GM23338 (cell line): ENCODE data around the gene EXOC2. TPM values are rescaled to one million over a fixed set of nuclear protein-coding genes. Genes with fewer than 3 reads are reported as not detected.

Experiments used
- ATAC-seq: fragments of 200-7000 bp; cut with Tn5 transposase; 3 replicates; pipeline ENCODE4 v1.9.1; 2020
- DNase-seq: peaks from one replicate; pipeline ENCODE4 v3.0.0-alpha.2; 2015; ENCODE audit warnings: low spot score
- H2AFZ ChIP-seq: fragments of 200-600 bp; sonication (generic); 2 replicates; pipeline ENCODE4 v1.8.0; 2016; ENCODE audit warnings: antibody characterized with exemption, mild to moderate bottlenecking, moderate library complexity
- H3F3A ChIP-seq: fragments of 200-600 bp; sonication (generic); replicated peaks from 2 replicates; pipeline ENCODE4 v1.8.0; 2017; ENCODE audit warnings: antibody characterized with exemption, mixed run types, low read depth
- H3K27ac ChIP-seq: fragments of 200-600 bp; sonication (generic); 2 replicates; pipeline ENCODE4 v1.6.1; 2016; ENCODE audit warnings: low read depth
- H3K27me3 ChIP-seq: fragments of 200-600 bp; sonication (generic); 2 replicates; pipeline ENCODE4 v1.8.0; 2016; ENCODE audit warnings: mild to moderate bottlenecking, mixed run types, moderate library complexity; ENCODE audit not compliant: insufficient read depth
- H3K36me3 ChIP-seq: fragments of 200-600 bp; sonication (generic); 2 replicates; pipeline ENCODE4 v1.8.0; 2016; ENCODE audit warnings: mild to moderate bottlenecking; ENCODE audit not compliant: insufficient read depth
- H3K4me1 ChIP-seq: fragments of 200-600 bp; sonication (generic); 2 replicates; pipeline ENCODE4 v1.8.0; 2016; ENCODE audit warnings: mild to moderate bottlenecking, moderate library complexity; ENCODE audit not compliant: insufficient read depth
- H3K4me2 ChIP-seq: fragments of 200-600 bp; sonication (generic); 2 replicates; pipeline ENCODE4 v1.7.1; 2017; ENCODE audit warnings: mixed run types
- H3K4me3 ChIP-seq: fragments of 200-600 bp; sonication (generic); 2 replicates; pipeline ENCODE4 v1.6.1; 2016; ENCODE audit warnings: mixed run types
- H3K79me2 ChIP-seq: fragments of 200-600 bp; sonication (generic); replicated peaks from 2 replicates; pipeline ENCODE4 v1.8.0; 2017; ENCODE audit warnings: mild to moderate bottlenecking; ENCODE audit not compliant: insufficient read depth
- H3K9me2 ChIP-seq: fragments of 200-600 bp; sonication (generic); 2 replicates; pipeline ENCODE4 v1.8.0; 2017; ENCODE audit not compliant: insufficient read depth
- H4K20me1 ChIP-seq: fragments of 200-600 bp; sonication (generic); replicated peaks from 2 replicates; pipeline ENCODE4 v1.8.0; 2017; ENCODE audit warnings: mild to moderate bottlenecking; ENCODE audit not compliant: insufficient read depth
- H3K27ac Mint-ChIP-seq: 2 replicates; pipeline ENCODE4 v1.8.0; 2020; ENCODE audit warnings: inconsistent platforms, mild to moderate bottlenecking, moderate library complexity, mixed read lengths
- H3K27me3 Mint-ChIP-seq: 3 replicates; pipeline ENCODE4 v1.8.0; 2022; ENCODE audit warnings: low read depth, mild to moderate bottlenecking, moderate library complexity, mixed read lengths, inconsistent platforms; ENCODE audit not compliant: insufficient read depth, poor library complexity
- H3K36me3 Mint-ChIP-seq: 3 replicates; pipeline ENCODE4 v1.8.0; 2021; ENCODE audit warnings: low read depth, mild to moderate bottlenecking, inconsistent platforms, moderate library complexity, mixed read lengths
- H3K4me1 Mint-ChIP-seq: 3 replicates; pipeline ENCODE4 v1.8.0; 2020; ENCODE audit warnings: mild to moderate bottlenecking, inconsistent platforms, mixed read lengths
- H3K4me3 Mint-ChIP-seq: 3 replicates; pipeline ENCODE4 v1.8.0; 2021; ENCODE audit warnings: moderate library complexity, mild to moderate bottlenecking, inconsistent platforms, mixed read lengths
- H3K9me3 Mint-ChIP-seq: 3 replicates; pipeline ENCODE4 v1.8.0; 2020; ENCODE audit warnings: moderate library complexity, mild to moderate bottlenecking, inconsistent platforms, mixed read lengths
- CREB1 ChIP-seq: fragments of 250-450 bp; sonication (Bioruptor Pico); IDR thresholded peaks from 2 replicates; pipeline ENCODE4 v1.5.0; 2020; ENCODE audit warnings: low read depth, mild to moderate bottlenecking, moderate library complexity
- CTCF ChIP-seq, 2 experiments: fragments of 200-600 bp in 1 of 2; sonication (generic) in 1 of 2; conservative IDR thresholded peaks; 2 replicates each; pipeline versions ENCODE4 v1.5.1 to v1.6.1; 2016 to 2017; ENCODE audit warnings: antibody characterized with exemption in 2 of 2, low read depth in 2 of 2, mild to moderate bottlenecking in 2 of 2, moderate library complexity in 1 of 2
- ETS1 ChIP-seq: IDR thresholded peaks from 2 replicates; pipeline ENCODE4 v1.6.1; 2016; ENCODE audit warnings: antibody characterized with exemption
- EZH2 ChIP-seq: fragments of 200-600 bp; sonication (generic); IDR thresholded peaks from one replicate; pipeline ENCODE4 v1.8.0; 2017; ENCODE audit warnings: antibody characterized with exemption, mild to moderate bottlenecking, low read depth; ENCODE audit not compliant: unreplicated experiment
- EZH2phosphoT487 ChIP-seq: fragments of 200-600 bp; sonication (generic); IDR thresholded peaks from one replicate; pipeline ENCODE4 v1.8.1; 2018; ENCODE audit warnings: antibody characterized with exemption; ENCODE audit not compliant: unreplicated experiment
- JUNB ChIP-seq: IDR thresholded peaks from one replicate; pipeline ENCODE4 v1.6.1; 2016; ENCODE audit warnings: antibody characterized with exemption; ENCODE audit not compliant: unreplicated experiment
- NANOG ChIP-seq: IDR thresholded peaks from 2 replicates; pipeline ENCODE4 v1.6.1; 2016; ENCODE audit warnings: antibody characterized with exemption, borderline replicate concordance
- POLR2AphosphoS5 ChIP-seq: IDR thresholded peaks from 2 replicates; pipeline ENCODE4 v1.6.1; 2016; ENCODE audit warnings: antibody characterized with exemption, low read depth
- REST ChIP-seq: IDR thresholded peaks from one replicate; pipeline ENCODE4 v1.6.1; 2018; ENCODE audit warnings: antibody characterized with exemption; ENCODE audit not compliant: unreplicated experiment
- STAT1 ChIP-seq: IDR thresholded peaks from one replicate; pipeline ENCODE4 v1.6.1; 2016; ENCODE audit warnings: antibody characterized with exemption; ENCODE audit not compliant: unreplicated experiment
- ZNF114 ChIP-seq: fragments of 250-450 bp; sonication (Bioruptor Pico); IDR thresholded peaks from 2 replicates; pipeline ENCODE4 v1.5.0; 2020; ENCODE audit warnings: mild to moderate bottlenecking, moderate library complexity
- ZNF331 ChIP-seq: fragments of 250-450 bp; sonication (Bioruptor Pico); IDR thresholded peaks from 2 replicates; pipeline ENCODE4 v1.5.0; 2020; ENCODE audit warnings: low read depth, mild to moderate bottlenecking, moderate library complexity
- ZNF462 ChIP-seq: fragments of 250-450 bp; sonication (Bioruptor Pico); IDR thresholded peaks from 2 replicates; pipeline ENCODE4 v1.5.0; 2020; ENCODE audit warnings: mild to moderate bottlenecking, moderate library complexity
- polyA plus RNA-seq: library from polyadenylated mRNA; unstranded; fragments of >200 nt; fragmentation: Nextera tagmentation; extraction: Ambion mirVana; gene quantifications from 2 replicates; pipeline ENCODE4 v1.2.1, GENCODE V29; 2016
- total RNA-seq: library from RNA; depleted of rRNA; stranded (reverse); fragments of >200 nt; shearing (Covaris generic); gene quantifications from 2 replicates; pipeline ENCODE4 v1.2.3, GENCODE V29; 2014

Gene EXOC2
- total and polyA plus RNA-seq, 2 experiments from 2014 or later = 28.7 to 93.6 TPM

- H3K27me3 Mint-ChIP-seq = peaks cover 7% of the 10 kb centered on the region
- Histone ChIP-seq H3K27me3 (no peaks in the 10 kb centered on the region), H2AFZ (no peak overlapping the region), H3K79me2 (no peaks in the 10 kb centered on the region), H3K9me2 (no peaks in the 10 kb centered on the region), H3K4me2 (no peak overlapping the region), H3K4me3 (no peak overlapping the region), H3K27ac (no peak overlapping the region), H3K4me1 (no peaks in the 10 kb centered on the region), H4K20me1 (no peaks in the 10 kb centered on the region; the same call in 1 of the 2 replicates), H3F3A (no peaks in the 10 kb centered on the region), H3K36me3 (no peaks in the 10 kb centered on the region)
- H3K9me3 Mint-ChIP-seq = no peaks in the 10 kb centered on the region
- DNase-seq = no peak
- H3K4me3 Mint-ChIP-seq = no peak overlapping the region
- no peak overlapping the region for H3K27ac Mint-ChIP-seq
- H3K4me1 Mint-ChIP-seq = no peaks in the 10 kb centered on the region
- H3K36me3 Mint-ChIP-seq = no peaks in the 10 kb centered on the region
- ATAC-seq = no peak
- TF ChIP-seq EZH2 (no peak), CREB1 (CRISPR knock-in tag) (no peak), STAT1 (no peak), ZNF114 (CRISPR knock-in tag) (no peak), ZNF331 (CRISPR knock-in tag) (no peak), CTCF (conservative IDR thresholded peaks at IDR 0.05; ENCODE audit: low read depth in 2 of 2) (no peak), ZNF462 (CRISPR knock-in tag) (no peak), EZH2phosphoT487 (no peak), POLR2AphosphoS5 (no peak), ETS1 (no peak), NANOG (no peak), REST (no peak), JUNB (no peak)
Measured at GRCh38 chr6:475314-475713, 217.6 kb downstream of the EXOC2 start.
